22Rv1 (cell line): Measurements from ENCODE around the gene SLC6A6.

Experiments
- H3K27ac ChIP-seq: fragments of 450-650 bp; 2 replicates; pipeline ENCODE4 v1.5.1; 2017
- ZFX ChIP-seq: fragments of 450-650 bp; IDR thresholded peaks from 2 replicates; pipeline ENCODE4 v1.6.1; 2017; ENCODE audit warnings: antibody characterized with exemption, borderline replicate concordance
- TF ChIP-seq, protein P1 (sequence below): fragments of 450-650 bp; IDR thresholded peaks from 2 replicates; pipeline ENCODE4 v1.5.1; 2017; ENCODE audit warnings: mild to moderate bottlenecking

The SLC6A6 gene

DNA sequence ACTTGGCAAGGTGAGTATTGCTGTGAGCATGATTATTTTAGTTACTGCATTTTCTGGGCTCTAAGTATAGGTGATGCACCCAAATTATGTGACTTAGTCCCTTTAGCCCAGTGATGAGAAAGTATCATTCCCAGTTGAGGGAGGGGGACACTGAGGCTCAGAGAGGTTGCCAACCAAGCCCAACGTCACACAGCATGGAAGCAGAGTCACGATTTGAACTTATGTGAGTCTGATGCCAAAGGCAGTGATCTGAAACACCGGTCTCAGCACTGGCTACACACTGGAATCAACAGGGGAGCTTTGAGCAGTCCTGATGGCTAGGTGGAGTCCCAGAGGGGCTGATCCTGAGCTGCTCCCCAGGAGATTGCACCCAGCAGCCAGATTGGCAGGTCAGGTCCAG is 39.5 kb upstream of the SLC6A6 start:
- no peak overlapping the region for H3K27ac ChIP-seq
- no peak for TF ChIP-seq ZFX
- TF ChIP-seq, protein P1, sequence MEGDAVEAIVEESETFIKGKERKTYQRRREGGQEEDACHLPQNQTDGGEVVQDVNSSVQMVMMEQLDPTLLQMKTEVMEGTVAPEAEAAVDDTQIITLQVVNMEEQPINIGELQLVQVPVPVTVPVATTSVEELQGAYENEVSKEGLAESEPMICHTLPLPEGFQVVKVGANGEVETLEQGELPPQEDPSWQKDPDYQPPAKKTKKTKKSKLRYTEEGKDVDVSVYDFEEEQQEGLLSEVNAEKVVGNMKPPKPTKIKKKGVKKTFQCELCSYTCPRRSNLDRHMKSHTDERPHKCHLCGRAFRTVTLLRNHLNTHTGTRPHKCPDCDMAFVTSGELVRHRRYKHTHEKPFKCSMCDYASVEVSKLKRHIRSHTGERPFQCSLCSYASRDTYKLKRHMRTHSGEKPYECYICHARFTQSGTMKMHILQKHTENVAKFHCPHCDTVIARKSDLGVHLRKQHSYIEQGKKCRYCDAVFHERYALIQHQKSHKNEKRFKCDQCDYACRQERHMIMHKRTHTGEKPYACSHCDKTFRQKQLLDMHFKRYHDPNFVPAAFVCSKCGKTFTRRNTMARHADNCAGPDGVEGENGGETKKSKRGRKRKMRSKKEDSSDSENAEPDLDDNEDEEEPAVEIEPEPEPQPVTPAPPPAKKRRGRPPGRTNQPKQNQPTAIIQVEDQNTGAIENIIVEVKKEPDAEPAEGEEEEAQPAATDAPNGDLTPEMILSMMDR, result no peak

DNA sequence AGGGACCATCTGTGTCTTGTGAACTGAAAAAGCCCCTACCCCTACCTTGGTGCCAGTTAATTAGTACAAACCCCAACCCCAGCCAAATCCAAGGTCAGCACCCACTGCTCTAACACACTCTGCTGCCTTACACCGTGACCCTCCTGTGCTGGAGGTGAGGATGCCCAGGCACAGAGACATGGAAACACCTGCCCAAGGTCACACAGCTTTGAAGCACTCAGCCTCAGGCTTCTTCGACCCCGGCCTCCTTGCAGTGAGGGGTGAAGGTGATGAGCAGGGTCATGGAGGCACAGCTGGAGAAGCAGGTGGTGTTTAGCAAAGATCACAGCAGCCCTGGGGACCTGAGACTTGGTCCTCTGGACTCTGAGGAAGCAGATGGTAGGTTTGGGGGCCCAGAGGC is 39.0 kb upstream of the SLC6A6 start:
- no peak overlapping the region for H3K27ac ChIP-seq
- no peak for TF ChIP-seq ZFX
- TF ChIP-seq, protein P1, result no peak

DNA sequence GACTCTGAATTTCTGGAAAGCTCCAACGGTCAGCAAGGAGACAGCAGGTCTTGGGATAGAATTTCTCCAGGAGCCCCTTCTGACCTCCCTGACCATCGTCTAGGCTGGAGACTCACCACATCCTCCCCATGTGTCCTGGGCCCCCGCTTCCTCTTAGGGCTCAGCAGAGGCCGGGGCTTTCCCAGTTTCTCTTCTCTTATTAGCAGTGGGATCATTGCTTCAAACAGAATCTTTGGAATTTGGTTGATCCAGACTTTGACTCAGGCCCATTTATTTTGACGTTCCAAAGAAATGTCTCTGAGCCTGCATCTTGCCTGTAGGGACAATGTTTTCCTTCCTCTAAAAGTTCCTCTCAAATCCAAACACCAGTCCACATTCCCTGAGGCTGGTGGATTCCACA is 38.4 kb upstream of the SLC6A6 start:
- TF ChIP-seq, protein P1, result no peak
- no peak for TF ChIP-seq ZFX
- H3K27ac ChIP-seq, result no peak overlapping the region

DNA sequence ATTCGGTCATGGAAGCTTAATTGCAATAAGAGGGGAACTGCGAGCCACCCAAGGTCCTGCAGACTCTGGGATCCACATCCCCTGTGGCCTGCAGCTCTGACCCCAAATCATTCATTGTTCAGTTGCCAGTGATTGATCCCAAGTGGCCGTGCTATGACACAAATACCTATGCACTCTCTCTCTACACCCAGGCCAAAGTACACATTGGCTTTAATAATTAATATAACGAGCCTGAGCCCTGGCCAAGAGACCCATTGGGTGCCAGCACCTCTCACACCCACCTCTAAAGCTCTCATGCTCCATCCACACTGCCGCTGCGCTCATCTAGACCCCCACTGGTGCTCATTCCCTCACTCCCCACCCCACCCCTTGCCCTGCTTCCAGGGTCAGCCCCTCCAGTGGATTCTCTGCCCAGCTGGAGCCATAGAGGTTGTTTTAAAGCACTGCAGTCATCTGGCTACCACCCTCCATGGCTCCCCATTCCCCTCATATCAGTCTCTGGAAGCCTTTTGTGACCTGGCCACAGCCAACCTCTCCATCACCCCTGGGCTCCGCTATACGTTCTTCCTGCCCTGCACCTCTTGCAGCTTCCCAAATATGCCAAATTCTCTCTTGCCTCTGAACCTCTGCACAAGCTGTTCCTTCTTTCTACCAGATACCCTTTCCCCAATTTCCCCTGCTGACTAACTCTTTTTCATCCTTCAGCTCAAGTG is 37.7 kb upstream of the SLC6A6 start:
- TF ChIP-seq, protein P1, result no peak
- no peak for TF ChIP-seq ZFX
- no peak overlapping the region for H3K27ac ChIP-seq

DNA sequence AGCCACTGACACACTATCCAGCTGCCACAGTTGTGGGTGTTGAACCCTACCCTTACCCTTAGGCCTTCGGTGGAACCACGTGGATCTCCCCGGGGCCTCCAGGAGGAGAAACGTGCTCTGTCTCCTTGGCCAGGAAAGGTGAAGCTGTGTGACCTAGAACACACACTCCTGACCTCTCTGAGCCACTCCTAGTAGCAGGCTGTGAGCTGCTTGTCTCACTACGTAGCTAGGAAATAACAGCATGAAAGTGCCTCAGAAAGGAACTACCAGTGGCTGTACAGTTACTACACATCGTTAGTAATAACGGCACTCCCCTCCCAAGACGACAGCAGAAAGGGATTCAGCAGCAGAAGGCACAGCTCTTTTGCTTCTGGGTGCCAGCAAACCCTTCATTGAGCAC is 36.2 kb upstream of the SLC6A6 start:
- H3K27ac ChIP-seq, result no peak overlapping the region
- no peak for TF ChIP-seq ZFX
- TF ChIP-seq, protein P1, result no peak

DNA sequence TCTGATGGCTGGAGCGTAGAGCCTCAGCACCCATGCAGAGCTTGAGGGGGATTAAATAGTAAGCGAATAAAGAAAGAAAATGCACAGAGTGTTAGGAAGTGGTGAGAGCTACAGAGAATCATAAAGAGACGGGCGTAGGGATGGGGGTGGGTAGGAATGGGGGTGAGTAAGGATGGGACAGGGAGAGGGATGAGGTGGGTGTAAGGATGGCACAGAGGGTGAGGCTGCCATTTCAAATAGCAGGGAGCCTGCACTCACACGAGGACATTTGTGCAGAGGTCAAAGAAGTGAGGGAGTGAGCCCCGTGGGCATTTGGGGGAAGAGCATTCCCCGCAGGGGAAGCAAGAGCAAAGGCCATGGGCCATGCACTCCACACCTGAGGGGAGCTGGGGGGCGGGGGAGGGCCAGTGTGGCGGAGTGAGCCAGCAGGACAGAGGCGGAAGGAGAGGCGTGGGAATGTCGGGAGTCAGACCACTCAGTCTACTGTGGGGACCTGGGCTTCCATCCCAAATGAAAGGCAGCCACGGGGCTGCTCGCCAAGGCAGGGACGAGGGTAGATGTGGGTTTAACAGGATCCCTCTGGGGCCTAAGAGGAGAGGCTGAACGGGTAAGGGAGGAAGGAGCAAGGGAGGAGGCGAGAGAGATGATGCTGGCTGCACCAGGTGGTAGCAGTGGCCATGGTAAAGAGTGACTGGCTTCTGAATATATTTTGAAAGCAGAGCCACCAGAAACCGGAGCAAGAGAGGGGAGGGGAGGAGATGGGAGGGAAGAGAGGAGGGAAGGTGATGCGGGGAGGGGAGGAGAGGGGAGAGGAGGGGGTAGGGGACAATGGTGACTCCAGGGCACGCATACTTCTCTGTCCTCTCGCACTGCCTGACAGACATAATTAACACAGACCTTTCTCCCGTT is 35.2 kb upstream of the SLC6A6 start:
- TF ChIP-seq, protein P1, result no peak
- TF ChIP-seq ZFX, result no peak
- no peak overlapping the region for H3K27ac ChIP-seq

DNA sequence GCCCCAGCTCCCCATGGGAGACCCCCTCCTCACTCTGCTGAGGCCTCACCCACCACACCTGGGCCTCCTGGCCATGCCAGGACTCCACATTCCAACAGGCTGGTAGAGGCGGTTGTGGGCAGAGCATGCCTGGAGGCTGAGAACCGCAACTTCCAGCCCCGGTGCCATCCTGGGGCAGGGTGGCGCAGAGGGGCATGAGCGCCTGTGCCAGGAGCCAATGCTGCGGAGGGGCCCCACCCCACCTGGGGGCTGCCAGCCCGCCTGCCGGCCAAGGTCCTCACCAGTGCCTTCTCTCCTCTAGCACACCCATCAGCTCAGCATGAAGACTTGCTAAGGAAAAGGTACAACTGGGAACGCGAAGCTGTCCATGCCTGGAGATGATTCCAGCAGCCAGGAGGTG is 34.3 kb upstream of the SLC6A6 start:
- no peak overlapping the region for H3K27ac ChIP-seq
- TF ChIP-seq, protein P1, result no peak
- no peak for TF ChIP-seq ZFX
